Muscle of leg (tissue), 16 donors: Measurements from ENCODE around the gene EXOC4. TPM values are rescaled to one million over a fixed set of nuclear protein-coding genes. Genes with fewer than 3 reads are reported as not detected.
A peak's percentile ranks its signal among the peaks of the same experiment; 100 is the strongest.
"Not testable (repeated sequence)": the region's sequence is repeated elsewhere in the genome, so short reads cannot be mapped to it uniquely, and the experiment has no call there.

ENCODE experiments used
- DNase-seq: peaks from one replicate; pipeline ENCODE4 v3.0.0; 2013
- H3K27ac ChIP-seq: one replicate; pipeline ENCODE4 v1.5.1; 2013; ENCODE audit warnings: mild to moderate bottlenecking, low read length, control low read depth
- H3K27me3 ChIP-seq: one replicate; pipeline ENCODE4 v1.6.1; 2013; ENCODE audit warnings: low read length; ENCODE audit not compliant: control insufficient read depth, insufficient read depth
- H3K36me3 ChIP-seq: one replicate; pipeline ENCODE4 v1.6.1; 2013; ENCODE audit warnings: low read length; ENCODE audit not compliant: control insufficient read depth, insufficient read depth
- H3K4me1 ChIP-seq: one replicate; pipeline ENCODE4 v1.6.1; 2013; ENCODE audit warnings: low read length; ENCODE audit not compliant: control insufficient read depth, insufficient read depth
- H3K4me3 ChIP-seq: one replicate; pipeline ENCODE4 v1.5.1; 2013; ENCODE audit warnings: low read length, control low read depth
- H3K9me3 ChIP-seq: replicated peaks from 2 replicates; pipeline ENCODE4 v1.6.1; 2013; ENCODE audit warnings: low read depth, low read length; ENCODE audit not compliant: control insufficient read depth
- whole genome bisulfite sequencing: methylation state at CpG from one replicate; pipeline ENCODE4 v1.1.5; 2013; ENCODE audit warnings: missing lambda C conversion rate; ENCODE audit not compliant: insufficient coverage; 5-methylcytosine and 5-hydroxymethylcytosine counted together
- long read RNA-seq, 11 donors: transcript quantifications; one replicate each; lab custom pipeline, GENCODE V29; 2026
- polyA plus RNA-seq, 8 donors: library from polyadenylated mRNA; unstranded; fragments of 120-200 nt; gene quantifications; one replicate each; pipeline versions ENCODE4 v1.2.1 to v1.2.3, GENCODE V29; 2013; ENCODE audit warnings: inconsistent platforms in 1 of 8, low replicate concordance in 1 of 8; ENCODE audit not compliant: insufficient read length in 8 of 8, insufficient read depth in 1 of 8
- total RNA-seq: library from RNA; stranded (reverse); fragments of 120-200 nt; gene quantifications from one replicate; pipeline ENCODE4 v1.2.4, GENCODE V29; 2013

The EXOC4 gene
- 64.9 TPM for total RNA-seq
- polyA plus RNA-seq, result 10 to 100 TPM; 37.3 to 46.2 (median 40.5) TPM
- long read RNA-seq, donor 1, full-length matches to known transcripts, result 3 of 3 reads
- long read RNA-seq, donor 1, partial matches to known transcripts, result 0 of 3 reads
- long read RNA-seq, donor 1, other reads (novel, unspliced or antisense), result 0 of 3 reads
- long read RNA-seq, donor 2, result 0 reads
- long read RNA-seq, donor 3, full-length matches to known transcripts, result 4 of 10 reads
- long read RNA-seq, donor 3, partial matches to known transcripts, result 6 of 10 reads
- long read RNA-seq, donor 3, other reads (novel, unspliced or antisense), result 0 of 10 reads
- long read RNA-seq, donor 4, full-length matches to known transcripts, result 6 of 6 reads
- long read RNA-seq, donor 4, partial matches to known transcripts, result 0 of 6 reads
- long read RNA-seq, donor 4, other reads (novel, unspliced or antisense), result 0 of 6 reads
- long read RNA-seq, donor 5, full-length matches to known transcripts, result 7 of 13 reads
- long read RNA-seq, donor 5, partial matches to known transcripts, result 6 of 13 reads
- long read RNA-seq, donor 5, other reads (novel, unspliced or antisense), result 0 of 13 reads
- long read RNA-seq, donor 6, full-length matches to known transcripts, result 9 of 22 reads
- long read RNA-seq, donor 6, partial matches to known transcripts, result 13 of 22 reads
- long read RNA-seq, donor 6, other reads (novel, unspliced or antisense), result 0 of 22 reads
- long read RNA-seq, donor 7, full-length matches to known transcripts, result 2 of 2 reads
- long read RNA-seq, donor 7, partial matches to known transcripts, result 0 of 2 reads
- long read RNA-seq, donor 7, other reads (novel, unspliced or antisense), result 0 of 2 reads
- long read RNA-seq, donor 8, full-length matches to known transcripts, result 5 of 5 reads
- long read RNA-seq, donor 8, partial matches to known transcripts, result 0 of 5 reads
- long read RNA-seq, donor 8, other reads (novel, unspliced or antisense), result 0 of 5 reads
- long read RNA-seq, donor 9, full-length matches to known transcripts, result 3 of 14 reads
- long read RNA-seq, donor 9, partial matches to known transcripts, result 11 of 14 reads
- long read RNA-seq, donor 9, other reads (novel, unspliced or antisense), result 0 of 14 reads
- long read RNA-seq, donor 10, full-length matches to known transcripts, result 4 of 9 reads
- long read RNA-seq, donor 10, partial matches to known transcripts, result 5 of 9 reads
- long read RNA-seq, donor 10, other reads (novel, unspliced or antisense), result 0 of 9 reads
- long read RNA-seq, donor 11, full-length matches to known transcripts, result 6 of 6 reads
- long read RNA-seq, donor 11, partial matches to known transcripts, result 0 of 6 reads
- long read RNA-seq, donor 11, other reads (novel, unspliced or antisense), result 0 of 6 reads

DNA sequence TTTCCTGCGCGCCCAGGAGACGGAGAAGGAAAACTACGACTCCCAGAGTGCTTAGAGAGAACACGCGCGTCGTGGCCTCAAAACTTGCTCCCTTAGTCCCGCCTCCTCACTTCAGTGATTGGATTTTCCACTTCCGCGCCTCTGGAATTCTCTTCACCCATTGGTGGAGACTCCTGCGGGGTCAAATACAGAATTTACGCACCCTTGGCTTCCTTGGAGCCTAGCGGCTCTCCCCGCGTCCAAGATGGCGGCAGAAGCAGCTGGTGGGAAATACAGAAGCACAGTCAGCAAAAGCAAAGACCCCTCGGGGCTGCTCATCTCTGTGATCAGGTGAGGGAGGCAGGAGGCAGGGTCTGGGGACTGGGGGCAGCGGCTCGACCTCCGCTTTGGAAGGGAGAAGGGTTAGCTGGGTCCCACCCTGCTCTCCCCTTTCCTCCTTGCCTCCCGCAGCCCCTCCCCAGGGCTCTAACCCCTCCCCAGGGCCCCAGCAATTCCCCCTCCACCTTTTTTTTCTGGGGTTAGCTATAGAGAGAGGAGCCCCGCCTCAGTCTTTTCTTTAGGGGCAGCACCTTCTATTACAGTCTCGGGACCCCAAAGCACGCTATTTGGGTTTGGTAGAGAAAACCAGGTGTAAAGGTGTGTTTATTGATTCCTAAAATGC lies at the start of gene EXOC4:
Gene EXOC4, plus strand, starts transcription at position 221 of the 661 bp plus-strand sequence.
- DNase-seq, result peak; percentile 100
- H3K4me3 ChIP-seq, result peak within 1 kb of the TSS; percentile 87
- H3K36me3 ChIP-seq, result no peaks in the 10 kb centered on the region
- 0% methylated on average over 12 of the region's 25 CpGs for WGBS
- H3K27me3 ChIP-seq, result no peaks in the 10 kb centered on the region
- peak within 1 kb of the TSS; percentile 81 for H3K27ac ChIP-seq
- peaks cover 4% of the 10 kb centered on the region for H3K9me3 ChIP-seq
- H3K4me1 ChIP-seq, result peaks cover 3% of the 10 kb centered on the region

DNA sequence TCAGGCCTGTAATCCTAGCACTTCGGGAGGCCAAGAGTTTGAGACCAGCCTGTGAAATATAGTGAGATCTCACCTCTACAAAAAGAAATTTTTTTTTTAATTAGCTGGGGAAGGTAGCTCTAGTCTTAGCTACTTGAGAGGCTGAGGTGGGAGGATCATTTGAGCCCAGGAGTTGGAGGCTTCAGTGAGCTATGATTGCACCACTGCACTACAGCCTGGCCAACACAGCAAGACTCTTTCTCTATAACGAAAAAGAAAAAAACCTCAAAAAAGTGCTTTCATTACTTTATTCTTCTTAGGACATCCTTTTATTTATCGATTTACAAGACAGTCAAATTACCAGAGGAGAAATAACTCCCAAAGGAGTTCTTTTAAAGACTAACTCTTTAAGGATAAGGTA lies 49.4 kb upstream of the EXOC4 start:
- no peaks in the 10 kb centered on the region for H3K36me3 ChIP-seq
- DNase-seq, result no peak
- H3K9me3 ChIP-seq, result no peaks in the 10 kb centered on the region
- no peaks in the 10 kb centered on the region for H3K4me1 ChIP-seq
- WGBS, result no CpG with 5 or more reads among the region's 3 CpGs
- no peak overlapping the region for H3K27ac ChIP-seq
- no peak overlapping the region for H3K4me3 ChIP-seq
- H3K27me3 ChIP-seq, result peaks cover 3% of the 10 kb centered on the region

DNA sequence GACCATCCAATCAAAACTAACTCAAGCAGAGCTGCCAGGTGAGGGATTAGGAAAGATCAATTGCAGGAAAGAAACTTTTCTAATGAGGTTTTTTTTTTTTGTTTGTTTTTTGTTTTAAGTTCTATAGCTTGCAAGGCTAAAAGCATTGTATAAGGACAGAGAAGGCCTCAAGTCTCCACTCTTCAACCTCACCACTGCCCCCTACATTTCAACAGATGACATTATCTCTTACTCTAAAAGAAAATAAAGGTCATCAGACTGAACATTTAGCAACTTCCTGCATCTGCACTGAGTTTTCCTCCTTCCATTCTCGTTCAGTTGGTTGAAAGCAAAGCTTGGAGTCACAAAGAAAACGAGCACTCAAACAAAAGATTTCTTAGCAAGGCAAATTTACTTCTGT lies 45.2 kb upstream of the EXOC4 start:
- H3K9me3 ChIP-seq, result no peaks in the 10 kb centered on the region
- no peaks in the 10 kb centered on the region for H3K36me3 ChIP-seq
- no peaks in the 10 kb centered on the region for H3K27me3 ChIP-seq
- H3K4me3 ChIP-seq, result no peak overlapping the region
- H3K27ac ChIP-seq, result no peak overlapping the region
- H3K4me1 ChIP-seq, result no peaks in the 10 kb centered on the region
- DNase-seq, result no peak
- whole genome bisulfite sequencing, result no CpG with 5 or more reads among the region's 2 CpGs

DNA sequence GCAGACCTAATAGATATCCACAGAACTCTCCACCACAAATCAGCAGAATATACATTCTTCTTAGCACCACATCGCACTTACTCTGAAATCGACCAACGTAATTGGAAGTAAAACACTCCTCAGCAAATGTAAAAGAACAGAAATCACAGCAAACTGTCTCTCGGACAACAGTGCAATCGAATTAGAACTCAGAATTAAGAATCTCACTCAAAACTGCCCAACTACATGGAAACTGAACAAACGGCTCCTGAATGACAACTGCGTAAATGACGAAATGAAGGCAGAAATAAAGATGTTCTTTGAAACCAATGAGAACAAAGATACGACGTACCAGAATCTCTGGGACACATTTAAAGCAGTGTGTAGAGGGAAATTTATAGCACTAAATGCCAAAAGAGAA lies 42.1 kb upstream of the EXOC4 start:
- not testable (repeated sequence) for H3K4me3 ChIP-seq, H3K27me3 ChIP-seq, H3K36me3 ChIP-seq, DNase-seq, H3K4me1 ChIP-seq, H3K9me3 ChIP-seq, H3K27ac ChIP-seq
- WGBS, result 98% methylated on average over 5 of the region's 10 CpGs

DNA sequence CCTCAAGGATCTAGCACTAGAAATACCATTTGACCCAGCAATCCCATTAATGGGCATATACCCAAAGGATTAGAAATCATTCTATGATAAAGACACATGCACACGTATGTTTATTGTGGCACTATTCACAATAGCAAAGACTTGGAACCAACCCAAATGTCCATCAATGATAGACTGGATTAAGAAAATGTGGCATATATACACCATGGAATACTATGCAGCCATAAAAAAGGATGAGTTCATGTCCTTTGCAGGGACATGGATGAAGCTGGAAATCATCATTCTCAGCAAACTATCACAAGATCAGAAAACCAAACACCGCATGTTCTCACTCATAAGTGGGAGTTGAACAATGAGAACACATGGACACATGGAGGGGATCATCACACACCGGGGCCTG lies 39.1 kb upstream of the EXOC4 start:
- not testable (repeated sequence) for H3K27me3 ChIP-seq, DNase-seq, H3K27ac ChIP-seq, H3K4me3 ChIP-seq, H3K9me3 ChIP-seq, H3K36me3 ChIP-seq, H3K4me1 ChIP-seq
- no CpG with 5 or more reads among the region's 3 CpGs for WGBS

DNA sequence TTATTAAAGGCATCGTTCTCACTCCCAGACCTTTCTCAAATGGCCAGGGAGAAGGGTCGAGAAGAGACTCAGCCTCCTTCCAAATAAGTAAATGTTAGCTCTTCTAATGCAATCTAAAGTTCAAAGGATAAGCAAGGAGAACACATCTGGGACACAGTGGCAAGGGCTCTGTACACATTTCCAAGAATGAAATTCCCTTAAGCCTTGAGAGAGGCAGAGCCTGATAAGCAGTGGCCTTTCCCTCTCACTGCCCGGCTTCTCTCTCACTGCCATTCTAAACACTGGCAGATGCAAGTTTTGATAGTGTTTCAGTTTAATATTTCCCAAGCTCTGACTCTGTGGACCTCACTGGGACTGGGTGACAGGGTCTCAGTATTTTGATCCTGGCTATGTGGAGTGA lies 35.1 kb upstream of the EXOC4 start:
- Histone ChIP-seq H3K27me3 (no peaks in the 10 kb centered on the region), H3K4me3 (no peak overlapping the region), H3K36me3 (no peaks in the 10 kb centered on the region), H3K27ac (no peak overlapping the region), H3K9me3 (no peaks in the 10 kb centered on the region), H3K4me1 (no peaks in the 10 kb centered on the region)
- DNase-seq, result no peak
- WGBS, result no CpG with 5 or more reads among the region's 3 CpGs

DNA sequence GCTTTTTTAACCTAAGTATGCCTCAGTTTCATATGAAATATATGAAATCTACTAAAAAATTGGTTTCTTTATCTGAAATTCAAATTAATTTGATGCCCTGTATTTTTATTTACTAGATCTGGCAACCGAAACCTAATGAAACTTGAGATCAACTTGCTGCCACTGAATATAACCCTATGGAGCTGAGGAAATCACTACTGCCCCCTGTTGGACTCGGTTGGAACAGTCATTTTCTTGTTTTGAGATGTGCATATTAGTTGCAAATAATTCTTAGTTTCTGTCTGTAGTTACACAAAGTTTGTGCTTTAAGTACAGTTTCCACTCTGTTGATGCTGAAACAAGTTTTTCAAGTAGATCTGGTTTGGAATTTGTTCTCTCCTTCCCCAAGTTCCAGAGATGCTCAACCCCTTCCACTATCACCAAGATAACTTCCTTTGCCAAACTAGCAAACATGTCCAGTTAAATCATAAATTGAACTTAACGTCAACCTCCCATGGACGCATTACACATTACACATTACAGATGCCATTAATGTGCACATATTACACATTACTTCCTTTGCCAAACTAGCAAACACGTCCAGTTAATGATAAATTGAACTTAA lies 22.2 kb upstream of the EXOC4 start:
- H3K36me3 ChIP-seq, result no peaks in the 10 kb centered on the region
- DNase-seq, result peak; percentile 30
- H3K9me3 ChIP-seq, result no peaks in the 10 kb centered on the region
- WGBS, result 31% methylated on average over 2 of the region's 5 CpGs
- no peak overlapping the region for H3K27ac ChIP-seq
- H3K4me1 ChIP-seq, result no peaks in the 10 kb centered on the region
- no peaks in the 10 kb centered on the region for H3K27me3 ChIP-seq
- no peak overlapping the region for H3K4me3 ChIP-seq

DNA sequence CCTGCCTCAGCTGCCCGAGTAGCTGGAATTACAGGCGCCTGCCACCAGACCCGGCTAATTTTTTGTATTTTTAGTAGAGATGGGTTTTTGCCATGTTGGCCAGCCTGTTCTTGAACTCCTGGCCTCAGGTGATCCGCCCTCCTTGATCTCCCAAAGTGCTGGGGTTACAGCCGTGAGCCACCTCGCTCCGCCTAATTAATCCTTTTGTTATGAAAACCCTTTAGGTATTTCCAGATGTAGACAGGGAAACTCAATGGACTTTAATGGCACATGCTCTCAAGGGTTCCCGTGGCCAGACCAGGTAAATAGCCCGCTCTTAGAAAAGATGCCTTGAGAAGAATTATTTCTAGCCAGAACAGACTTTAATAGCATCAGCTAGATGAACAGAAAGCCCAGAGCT lies 19.7 kb upstream of the EXOC4 start:
- Histone ChIP-seq H3K36me3 (no peaks in the 10 kb centered on the region), H3K4me3 (no peak overlapping the region), H3K27ac (no peak overlapping the region), H3K4me1 (no peaks in the 10 kb centered on the region), H3K9me3 (no peaks in the 10 kb centered on the region), H3K27me3 (no peaks in the 10 kb centered on the region)
- DNase-seq, result no peak
- 84% methylated on average over 4 of the region's 9 CpGs for WGBS
